Endothelial cell (in vitro differentiated cells): ENCODE measurements around the gene RSRC1. TPM values are rescaled to one million over a fixed set of nuclear protein-coding genes. Genes with fewer than 3 reads are reported as not detected.
"Not testable (repeated sequence)": the region's sequence is repeated elsewhere in the genome, so short reads cannot be mapped to it uniquely, and the experiment has no call there.

Experiments used
- DNase-seq: peaks from one replicate; pipeline ENCODE4 v3.0.0; 2021; ENCODE audit warnings: low spot score
- H3K27ac Mint-ChIP-seq: one replicate; pipeline ENCODE4 v1.8.0; 2021; ENCODE audit warnings: mixed read lengths, inconsistent platforms; ENCODE audit not compliant: unreplicated experiment
- H3K27me3 Mint-ChIP-seq: one replicate; pipeline ENCODE4 v1.8.0; 2021; ENCODE audit warnings: mild to moderate bottlenecking, moderate library complexity, mixed read lengths, inconsistent platforms; ENCODE audit not compliant: unreplicated experiment
- H3K36me3 Mint-ChIP-seq: one replicate; pipeline ENCODE4 v1.8.0; 2021; ENCODE audit warnings: mild to moderate bottlenecking, low read depth, mixed read lengths, inconsistent platforms; ENCODE audit not compliant: unreplicated experiment
- H3K4me1 Mint-ChIP-seq: one replicate; pipeline ENCODE4 v1.8.0; 2021; ENCODE audit warnings: mild to moderate bottlenecking, mixed read lengths, inconsistent platforms; ENCODE audit not compliant: unreplicated experiment
- H3K4me3 Mint-ChIP-seq: one replicate; pipeline ENCODE4 v1.8.0; 2021; ENCODE audit warnings: mild to moderate bottlenecking, mixed read lengths, inconsistent platforms; ENCODE audit not compliant: unreplicated experiment
- H3K9me3 Mint-ChIP-seq: one replicate; pipeline ENCODE4 v1.8.0; 2021; ENCODE audit warnings: mixed read lengths, inconsistent platforms; ENCODE audit not compliant: unreplicated experiment
- total RNA-seq: library from RNA; stranded (reverse); fragmentation: NEBNext Ultra II Directional; extraction: Animal tissue kit (Norgen Biotek cat#: 25700); gene quantifications from one replicate; pipeline ENCODE4 v1.2.1, GENCODE V29; 2021; ENCODE audit not compliant: unreplicated experiment
- TF ChIP-seq, protein P1 (sequence below): fragments of 200-600 bp; sonication (generic); IDR thresholded peaks from one replicate; pipeline ENCODE4 v1.5.0; 2021; ENCODE audit warnings: antibody characterized with exemption; ENCODE audit not compliant: unreplicated experiment

Gene RSRC1
- total RNA-seq, 1 donor from 2014 or later, result 24.7 TPM

GRCh38 chr3:158339638-158340037, 229.7 kb downstream of the RSRC1 start:
- no peak for DNase-seq
- H3K4me1 Mint-ChIP-seq, result peaks cover 6% of the 10 kb centered on the region
- peaks cover 2% of the 10 kb centered on the region for H3K27me3 Mint-ChIP-seq
- peaks cover 5% of the 10 kb centered on the region for H3K36me3 Mint-ChIP-seq
- H3K4me3 Mint-ChIP-seq, result no peak overlapping the region
- peak overlapping the region; percentile 4 for H3K27ac Mint-ChIP-seq
- TF ChIP-seq, protein P1, sequence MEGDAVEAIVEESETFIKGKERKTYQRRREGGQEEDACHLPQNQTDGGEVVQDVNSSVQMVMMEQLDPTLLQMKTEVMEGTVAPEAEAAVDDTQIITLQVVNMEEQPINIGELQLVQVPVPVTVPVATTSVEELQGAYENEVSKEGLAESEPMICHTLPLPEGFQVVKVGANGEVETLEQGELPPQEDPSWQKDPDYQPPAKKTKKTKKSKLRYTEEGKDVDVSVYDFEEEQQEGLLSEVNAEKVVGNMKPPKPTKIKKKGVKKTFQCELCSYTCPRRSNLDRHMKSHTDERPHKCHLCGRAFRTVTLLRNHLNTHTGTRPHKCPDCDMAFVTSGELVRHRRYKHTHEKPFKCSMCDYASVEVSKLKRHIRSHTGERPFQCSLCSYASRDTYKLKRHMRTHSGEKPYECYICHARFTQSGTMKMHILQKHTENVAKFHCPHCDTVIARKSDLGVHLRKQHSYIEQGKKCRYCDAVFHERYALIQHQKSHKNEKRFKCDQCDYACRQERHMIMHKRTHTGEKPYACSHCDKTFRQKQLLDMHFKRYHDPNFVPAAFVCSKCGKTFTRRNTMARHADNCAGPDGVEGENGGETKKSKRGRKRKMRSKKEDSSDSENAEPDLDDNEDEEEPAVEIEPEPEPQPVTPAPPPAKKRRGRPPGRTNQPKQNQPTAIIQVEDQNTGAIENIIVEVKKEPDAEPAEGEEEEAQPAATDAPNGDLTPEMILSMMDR, result no peak
- H3K9me3 Mint-ChIP-seq, result no peaks in the 10 kb centered on the region

- not testable (repeated sequence) for H3K27me3 Mint-ChIP-seq, H3K36me3 Mint-ChIP-seq, DNase-seq, H3K4me3 Mint-ChIP-seq, H3K27ac Mint-ChIP-seq, H3K4me1 Mint-ChIP-seq, H3K9me3 Mint-ChIP-seq
Observed at GRCh38 chr3:158340951-158341350, 231.1 kb downstream of the RSRC1 start.

DNA sequence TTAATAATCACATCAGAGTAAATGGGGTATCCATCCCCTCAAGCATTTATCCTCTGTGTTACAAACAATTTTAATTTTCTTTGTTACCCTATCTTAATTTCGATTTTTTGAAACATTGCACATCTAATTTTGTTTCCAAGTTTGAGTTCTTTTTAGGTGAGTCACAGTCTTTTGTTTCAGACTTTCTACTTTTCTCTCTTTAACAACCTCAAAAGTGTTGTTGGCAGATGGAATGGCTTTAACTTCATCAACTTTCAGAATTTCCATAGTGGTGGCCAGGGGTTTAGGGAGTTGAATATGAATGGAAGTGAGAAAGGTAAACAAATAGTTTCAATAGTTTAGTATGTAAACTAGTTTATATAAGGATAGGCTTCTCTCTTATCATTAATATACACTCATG, 238.1 kb downstream of the RSRC1 start:
- Mint-ChIP-seq H3K4me1 (no peaks in the 10 kb centered on the region), H3K27ac (no peak overlapping the region), H3K9me3 (no peaks in the 10 kb centered on the region), H3K27me3 (no peaks in the 10 kb centered on the region), H3K36me3 (no peaks in the 10 kb centered on the region), H3K4me3 (no peak overlapping the region)
- DNase-seq, result no peak
- TF ChIP-seq, protein P1, result no peak

DNA sequence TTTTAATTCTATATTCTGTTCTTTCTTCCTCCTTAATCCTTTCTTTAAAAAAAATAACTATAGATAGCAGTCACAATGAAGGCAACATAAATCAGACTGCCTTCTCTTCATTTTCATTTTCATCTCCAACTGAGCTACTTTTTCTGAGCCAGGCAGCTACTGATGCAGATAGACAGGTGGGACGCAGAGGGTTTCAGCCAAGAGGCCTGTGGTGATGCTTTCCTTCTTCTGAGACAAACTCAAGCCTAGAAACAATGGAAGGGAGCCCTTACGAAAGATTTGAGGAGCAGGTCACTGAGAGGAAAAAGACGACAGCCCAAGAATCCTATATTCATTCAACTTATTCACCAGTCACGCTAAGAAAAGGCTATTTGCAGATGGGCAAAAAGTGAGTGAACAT, 241.1 kb downstream of the RSRC1 start:
- H3K27me3 Mint-ChIP-seq, result no peaks in the 10 kb centered on the region
- TF ChIP-seq, protein P1, result no peak

DNA sequence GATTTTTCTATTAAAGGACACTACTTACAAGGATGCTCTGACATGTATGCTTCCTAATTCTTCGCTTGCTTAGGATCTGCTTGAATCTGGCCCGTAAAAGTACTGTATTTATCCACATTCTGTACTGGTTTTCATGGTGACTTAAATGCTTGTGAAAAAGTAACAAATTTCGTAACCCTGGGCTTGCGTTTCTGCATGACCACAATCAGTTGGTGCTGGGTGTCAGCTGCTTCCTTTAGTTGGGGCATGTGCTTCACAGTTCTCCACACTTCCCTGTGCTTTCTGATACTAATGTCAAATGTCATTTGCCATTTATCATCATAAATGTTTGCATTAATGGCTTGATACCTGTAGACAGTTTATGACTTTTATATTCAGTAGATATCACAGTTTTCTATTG, 242.7 kb downstream of the RSRC1 start:
- H3K4me1 Mint-ChIP-seq, result no peaks in the 10 kb centered on the region
- no peaks in the 10 kb centered on the region for H3K9me3 Mint-ChIP-seq
- no peaks in the 10 kb centered on the region for H3K27me3 Mint-ChIP-seq
- H3K36me3 Mint-ChIP-seq, result no peaks in the 10 kb centered on the region
- H3K4me3 Mint-ChIP-seq, result no peak overlapping the region
- DNase-seq, result no peak
- no peak overlapping the region for H3K27ac Mint-ChIP-seq
- TF ChIP-seq, protein P1, result no peak

More for the DNA sequence above, 241.1 kb downstream of the RSRC1 start:
- H3K36me3 Mint-ChIP-seq, result no peaks in the 10 kb centered on the region
- no peaks in the 10 kb centered on the region for H3K9me3 Mint-ChIP-seq
- no peak overlapping the region for H3K27ac Mint-ChIP-seq
- DNase-seq, result no peak
- no peak overlapping the region for H3K4me3 Mint-ChIP-seq
- no peaks in the 10 kb centered on the region for H3K4me1 Mint-ChIP-seq

DNA sequence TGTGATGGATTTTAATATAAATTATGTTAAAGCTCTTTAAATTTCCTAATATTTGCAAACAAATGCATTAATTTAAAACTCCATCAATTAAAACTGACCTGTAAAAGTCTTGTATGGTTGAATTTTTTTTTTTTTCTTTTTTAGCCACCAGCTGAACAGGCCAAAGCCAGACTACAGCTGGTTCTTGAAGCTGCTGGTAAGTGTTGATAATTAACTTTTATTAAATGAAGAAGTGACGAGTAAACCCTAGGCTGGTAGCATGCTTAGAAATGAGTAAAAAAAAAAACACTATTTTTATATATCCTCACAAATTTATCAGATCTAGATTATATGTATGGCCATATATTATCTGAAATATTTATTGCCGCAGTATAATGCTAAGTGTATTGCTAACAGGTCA, 244.8 kb downstream of the RSRC1 start:
- Mint-ChIP-seq H3K36me3 (no peaks in the 10 kb centered on the region), H3K9me3 (no peaks in the 10 kb centered on the region)

More for the DNA sequence above, 244.8 kb downstream of the RSRC1 start:
- Mint-ChIP-seq H3K4me3 (no peak overlapping the region), H3K4me1 (no peaks in the 10 kb centered on the region), H3K27me3 (no peaks in the 10 kb centered on the region), H3K27ac (no peak overlapping the region)
- TF ChIP-seq, protein P1, result no peak
- DNase-seq, result no peak
